ENCODE results near the gene BBS2. TPM values are rescaled to one million over a fixed set of nuclear protein-coding genes. Genes with fewer than 3 reads are reported as not detected.

The BBS2 gene
- total and polyA plus RNA-seq, 2 of the 4 experiments (the other 2 are of a cell fraction): 18.6 to 32.3 TPM

DNA sequence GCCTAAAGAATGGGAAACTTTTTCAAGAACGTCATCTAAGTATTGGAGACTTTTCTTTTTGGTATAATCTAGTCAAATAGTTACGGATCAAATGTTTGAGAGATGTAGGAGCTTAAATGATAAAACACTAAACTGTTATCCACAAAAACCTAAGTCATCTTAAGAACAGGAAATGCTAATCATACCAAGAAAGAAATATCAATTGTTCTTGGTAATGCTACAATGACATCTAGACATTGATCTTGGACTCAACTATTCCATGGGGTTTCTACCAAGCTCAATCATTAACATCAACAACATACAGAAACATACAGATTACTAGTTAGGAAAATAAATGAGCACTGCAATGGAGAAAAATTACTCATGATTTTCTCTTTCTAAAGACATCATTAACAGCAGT lies 72.5 kb downstream of the BBS2 start:
- Histone ChIP-seq H2AK9ac (replicated peaks; ENCODE audit: low read depth, low read length, poor library complexity) (no peak overlapping the region), H2BK20ac (ENCODE audit: low read depth, low read length) (no peak overlapping the region), H3K9me1 (ENCODE audit: insufficient read depth, low read length) (no peaks in the 10 kb centered on the region), H3K4ac (ENCODE audit: low read depth, low read length) (no peak overlapping the region), H3K18ac (ENCODE audit: low read depth, low read length) (no peak overlapping the region), H3K23ac (ENCODE audit: low read depth, low read length) (no peak overlapping the region), H3K27ac (ENCODE audit: insufficient read depth, low read length) (no peak overlapping the region), H3K4me1 (ENCODE audit: control insufficient read depth, insufficient read depth, low read length) (peaks cover 2% of the 10 kb centered on the region; the same call in 1 of the 2 replicates), H3K9me3 (ENCODE audit: control insufficient read depth, insufficient read depth, low read length) (no peaks in the 10 kb centered on the region), H4K20me1 (ENCODE audit: insufficient read depth, low read length) (peaks cover 13% of the 10 kb centered on the region; the same call in 1 of the 2 replicates), H3K56ac (ENCODE audit: extremely low read depth, insufficient read depth, low read length) (no peak overlapping the region), H3K4me2 (ENCODE audit: low read depth, low read length) (no peak overlapping the region), H3K36me3 (ENCODE audit: control insufficient read depth, insufficient read depth, low read length) (peaks cover 12% of the 10 kb centered on the region), H4K8ac (ENCODE audit: low read depth in 2 of 2, low read length in 2 of 2) (no peak overlapping the region), H3K79me1 (ENCODE audit: low read depth in 1 of 2, low read length in 2 of 2) (peaks cover 15 to 36% of the 10 kb centered on the region in 2 experiments), H2BK120ac (ENCODE audit: low read depth, low read length) (no peak overlapping the region), H4K91ac (ENCODE audit: insufficient read depth, low read depth, low read length) (no peak overlapping the region), H2BK15ac (ENCODE audit: low read depth, low read length) (no peak overlapping the region), H2AK5ac (ENCODE audit: low read depth, low read length) (no peak overlapping the region), H3K4me3 (ENCODE audit: insufficient read depth, low read depth, low read length) (no peak overlapping the region), H3K27me3 (ENCODE audit: control insufficient read depth, insufficient read depth, low read length) (no peaks in the 10 kb centered on the region), H3K14ac (replicated peaks; ENCODE audit: low read depth, low read length) (no peak overlapping the region), H3K9ac (ENCODE audit: low read depth, low read length) (no peak overlapping the region), H2BK5ac (ENCODE audit: low read depth, low read length, poor library complexity, severe bottlenecking) (no peak overlapping the region), H2AFZ (replicated peaks; ENCODE audit: low read length, poor library complexity) (no peak overlapping the region), H4K5ac (ENCODE audit: low read depth, low read length) (no peak overlapping the region)
- ChIA-PET CTCF (interaction anchor here (0.7 kb wide), 1 partner anchor 17 kb away, joined by 3 read pairs; no protein-coding TSS in a partner anchor), POLR2A (ENCODE audit: unreplicated experiment) (no interaction called here)
- no CpG with 5 or more reads among the region's 2 CpGs for WGBS, 2 experiments (ENCODE audit: extremely low coverage in 2 of 2, insufficient read length in 1 of 2)
- DNase-seq (no peak), ATAC-seq (ENCODE audit: low read depth) (no peak)
- dilution Hi-C loops (cut with HindIII; ENCODE audit: low sequenced_read_pairs, unreplicated experiment) (no loop called here), intact Hi-C loops (cut with micrococcal nuclease) (no loop called here), in situ Hi-C loops (cut with MboI; ENCODE audit: low sequenced_read_pairs) (no loop called here)
- TF ChIP-seq MAZ (IDR thresholded peaks at IDR 0.05; ENCODE audit: borderline replicate concordance, low read depth, low read length): no peak
- TF ChIP-seq RAD21 (IDR thresholded peaks at IDR 0.05; ENCODE audit: low read length): no peak
- TF ChIP-seq, protein P1, sequence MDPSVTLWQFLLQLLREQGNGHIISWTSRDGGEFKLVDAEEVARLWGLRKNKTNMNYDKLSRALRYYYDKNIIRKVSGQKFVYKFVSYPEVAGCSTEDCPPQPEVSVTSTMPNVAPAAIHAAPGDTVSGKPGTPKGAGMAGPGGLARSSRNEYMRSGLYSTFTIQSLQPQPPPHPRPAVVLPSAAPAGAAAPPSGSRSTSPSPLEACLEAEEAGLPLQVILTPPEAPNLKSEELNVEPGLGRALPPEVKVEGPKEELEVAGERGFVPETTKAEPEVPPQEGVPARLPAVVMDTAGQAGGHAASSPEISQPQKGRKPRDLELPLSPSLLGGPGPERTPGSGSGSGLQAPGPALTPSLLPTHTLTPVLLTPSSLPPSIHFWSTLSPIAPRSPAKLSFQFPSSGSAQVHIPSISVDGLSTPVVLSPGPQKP (IDR thresholded peaks at IDR 0.05; ENCODE audit: borderline replicate concordance, low read depth, low read length): no peak
- no peak for TF ChIP-seq SMC3 (IDR thresholded peaks at IDR 0.05; ENCODE audit: low read depth, low read length)
- TF ChIP-seq CEBPB (IDR thresholded peaks at IDR 0.05; ENCODE audit: low read depth, low read length): no peak
- TF ChIP-seq RCOR1 (IDR thresholded peaks at IDR 0.05; ENCODE audit: insufficient replicate concordance, low read length): no peak
- no peak for TF ChIP-seq MXI1 (IDR thresholded peaks at IDR 0.05; ENCODE audit: borderline replicate concordance, low read depth, low read length)
- no peak for TF ChIP-seq BHLHE40 (IDR thresholded peaks at IDR 0.05; ENCODE audit: low read depth, low read length)
- no peak for TF ChIP-seq RFX5 (IDR thresholded peaks at IDR 0.05; ENCODE audit: low read depth, low read length)
- no TSS peak for BruUV-seq (replicated peaks)
